Osteoblast (primary cell): ENCODE measurements around the gene SMCR8. TPM values are rescaled to one million over a fixed set of nuclear protein-coding genes. Genes with fewer than 3 reads are reported as not detected.
"Not testable (repeated sequence)": the region's sequence is repeated elsewhere in the genome, so short reads cannot be mapped to it uniquely, and the experiment has no call there.

ENCODE experiments used
- DNase-seq: peaks from one replicate; pipeline ENCODE4 v3.0.0; 2011; ENCODE audit warnings: low spot score, mixed read lengths; ENCODE audit not compliant: insufficient read length; ENCODE audit errors: missing footprints
- H2AFZ ChIP-seq: 2 replicates; pipeline ENCODE4 v1.6.0; 2011; ENCODE audit warnings: mild to moderate bottlenecking, low read length
- H3K27ac ChIP-seq: 2 replicates; pipeline ENCODE4 v1.5.1; 2011; ENCODE audit warnings: mild to moderate bottlenecking, low read depth, low read length, moderate library complexity
- H3K27me3 ChIP-seq: 2 replicates; pipeline ENCODE4 v1.6.0; 2012; ENCODE audit warnings: mild to moderate bottlenecking, control low read depth, inconsistent platforms, low read length, moderate library complexity; ENCODE audit not compliant: insufficient read depth
- H3K36me3 ChIP-seq: 2 replicates; pipeline ENCODE4 v1.5.1; 2011; ENCODE audit warnings: mild to moderate bottlenecking, low read length, control low read depth, moderate library complexity; ENCODE audit not compliant: insufficient read depth
- H3K4me1 ChIP-seq: 2 replicates; pipeline ENCODE4 v1.5.1; 2011; ENCODE audit warnings: mild to moderate bottlenecking, low read length, control low read depth, moderate library complexity; ENCODE audit not compliant: insufficient read depth
- H3K4me2 ChIP-seq: 2 replicates; pipeline ENCODE4 v1.6.0; 2011; ENCODE audit warnings: mild to moderate bottlenecking, low read length; ENCODE audit not compliant: insufficient read depth
- H3K4me3 ChIP-seq: fragments of 200-600 bp; sonication (generic); 3 replicates; pipeline ENCODE4 v1.5.1; 2012; ENCODE audit warnings: mild to moderate bottlenecking, low read length, inconsistent platforms; ENCODE audit not compliant: insufficient read depth
- H3K79me2 ChIP-seq: 2 replicates; pipeline ENCODE4 v1.6.0; 2012; ENCODE audit warnings: mild to moderate bottlenecking, low read length, control low read depth, inconsistent platforms; ENCODE audit not compliant: insufficient read depth
- H3K9me3 ChIP-seq: 2 replicates; pipeline ENCODE4 v1.5.1; 2011; ENCODE audit warnings: low read depth, low read length, control low read depth
- H4K20me1 ChIP-seq: 2 replicates; pipeline ENCODE4 v1.6.0; 2012; ENCODE audit warnings: mild to moderate bottlenecking, low read length, control low read depth; ENCODE audit not compliant: insufficient read depth
- CTCF ChIP-seq: IDR thresholded peaks from 2 replicates; pipeline ENCODE4 v1.5.1; 2011; ENCODE audit warnings: mild to moderate bottlenecking, low read depth, low read length, moderate library complexity; ENCODE audit errors: extremely low read depth
- total RNA-seq: library from RNA; depleted of rRNA; stranded (reverse); fragments of >200 nt; gene quantifications from 2 replicates; pipeline ENCODE4 v1.2.3, GENCODE V29; 2012

Gene SMCR8
- total RNA-seq, 1 donor = 22.1 TPM

- Histone ChIP-seq H3K36me3 (peaks cover 61% of the 10 kb centered on the region), H3K27ac (no peak overlapping the region), H3K79me2 (no peaks in the 10 kb centered on the region), H3K9me3 (no peaks in the 10 kb centered on the region), H3K4me2 (no peak overlapping the region), H4K20me1 (no peaks in the 10 kb centered on the region), H3K4me3 (no peak overlapping the region), H3K27me3 (no peaks in the 10 kb centered on the region), H2AFZ (no peak overlapping the region), H3K4me1 (no peaks in the 10 kb centered on the region)
- no peak for TF ChIP-seq CTCF
- DNase-seq = peak; percentile 82
Measured at GRCh38 chr17:18300725-18301480, 14.2 kb upstream of the SMCR8 start.

- H3K4me3 ChIP-seq, H3K4me1 ChIP-seq, H3K27ac ChIP-seq, H3K9me3 ChIP-seq, H4K20me1 ChIP-seq, DNase-seq, H3K79me2 ChIP-seq, H2AFZ ChIP-seq, H3K27me3 ChIP-seq, H3K4me2 ChIP-seq: not testable (repeated sequence)
- peaks cover 77% of the 10 kb centered on the region for H3K36me3 ChIP-seq
Measured at GRCh38 chr17:18303206-18303605, 11.9 kb upstream of the SMCR8 start.

DNA sequence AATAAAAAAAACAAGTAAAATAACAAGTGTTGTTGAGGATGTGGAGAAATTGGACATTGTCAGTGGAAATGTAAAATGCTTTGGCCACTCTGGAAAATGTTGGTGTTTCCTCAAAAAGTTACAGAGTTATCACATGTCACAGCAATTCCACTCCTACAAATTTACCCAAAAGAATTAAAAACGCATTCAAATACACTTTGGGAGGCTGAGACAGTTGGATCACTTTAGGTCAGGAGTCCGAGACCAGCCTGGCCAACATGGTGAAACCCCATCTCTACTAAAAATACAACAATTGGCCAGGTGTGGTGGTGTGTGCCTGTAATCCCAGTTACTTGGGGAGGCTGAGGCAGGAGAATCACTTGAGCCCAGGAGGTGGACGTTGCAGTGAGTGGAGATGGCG is 5.9 kb upstream of the SMCR8 start:
- peaks cover 12% of the 10 kb centered on the region for H3K4me1 ChIP-seq
- H3K4me3 ChIP-seq = no peak overlapping the region
- no peaks in the 10 kb centered on the region for H3K27me3 ChIP-seq
- DNase-seq = no peak
- peak overlapping the region; percentile 68 for H3K27ac ChIP-seq
- H3K36me3 ChIP-seq = peaks cover 49% of the 10 kb centered on the region
- no peak for TF ChIP-seq CTCF
- H3K79me2 ChIP-seq = peaks cover 50% of the 10 kb centered on the region
- H4K20me1 ChIP-seq = peaks cover 14% of the 10 kb centered on the region
- H3K4me2 ChIP-seq = no peak overlapping the region
- no peak overlapping the region for H2AFZ ChIP-seq
- no peaks in the 10 kb centered on the region for H3K9me3 ChIP-seq

GRCh38 chr17:18314059-18314730 is 898 bp upstream of the SMCR8 start:
- Histone ChIP-seq H3K27ac (peak overlapping the region; percentile 93), H3K27me3 (no peaks in the 10 kb centered on the region), H3K4me1 (peaks cover 37% of the 10 kb centered on the region), H3K4me2 (peak overlapping the region; percentile 99), H3K4me3 (peak overlapping the region; percentile 96), H3K79me2 (peaks cover 91% of the 10 kb centered on the region), H3K9me3 (no peaks in the 10 kb centered on the region), H4K20me1 (peaks cover 43% of the 10 kb centered on the region), H2AFZ (peak overlapping the region; percentile 95), H3K36me3 (peaks cover 35% of the 10 kb centered on the region)
- no peak for TF ChIP-seq CTCF
- peak; percentile 47 for DNase-seq
